PFSK-1 (cell line): ENCODE measurements around the gene ATP5PB.

ENCODE experiments used
- POLR2AphosphoS5 ChIP-seq: IDR thresholded peaks from 2 replicates; pipeline ENCODE4 v1.6.1; 2012; ENCODE audit warnings: low read depth, mild to moderate bottlenecking, control low read depth, low read length, moderate library complexity
- SIN3A ChIP-seq: IDR thresholded peaks from 2 replicates; pipeline ENCODE4 v1.6.1; 2012; ENCODE audit warnings: mild to moderate bottlenecking, low read length, moderate library complexity, borderline replicate concordance; ENCODE audit not compliant: insufficient read depth
- TAF1 ChIP-seq: IDR thresholded peaks from 2 replicates; pipeline ENCODE4 v1.6.1; 2012; ENCODE audit warnings: low read length, control low read depth, borderline replicate concordance; ENCODE audit not compliant: insufficient read depth
- TF ChIP-seq, protein P1 (sequence below), 2 experiments: IDR thresholded peaks; 2 replicates each; pipeline versions ENCODE4 v1.6.1 to v1.8.0; 2011 to 2012; ENCODE audit warnings: low read depth in 2 of 2, low read length in 2 of 2, control low read depth in 1 of 2, inconsistent platforms in 1 of 2, mild to moderate bottlenecking in 1 of 2, moderate library complexity in 1 of 2; ENCODE audit not compliant: insufficient read depth in 1 of 2

DNA sequence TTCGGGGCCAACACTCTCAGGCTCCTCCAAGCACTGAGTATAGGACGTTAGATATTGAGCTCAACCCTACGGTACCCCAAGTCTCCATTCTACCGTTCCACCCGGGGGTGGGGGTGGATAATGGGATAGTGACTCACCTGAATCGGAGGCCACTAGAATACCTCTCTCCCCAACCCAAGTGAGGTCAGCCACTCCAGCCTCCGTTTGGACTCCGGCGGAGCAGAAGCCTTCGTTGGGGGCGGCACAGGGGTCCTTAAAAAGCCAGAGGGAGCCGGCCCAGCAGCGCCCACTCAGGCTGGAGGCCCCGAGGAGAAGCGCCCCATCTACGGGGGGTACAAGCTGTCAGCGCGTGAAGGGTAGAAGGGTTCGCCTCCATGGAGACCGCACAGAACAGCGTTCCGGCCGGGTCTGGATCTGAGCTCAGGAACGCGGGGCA lies 764 bp upstream of the ATP5PB start:
- TF ChIP-seq POLR2AphosphoS5 (no peak), TAF1 (no peak), SIN3A (no peak; the same call in 1 of the 2 replicates)
- TF ChIP-seq, protein P1, sequence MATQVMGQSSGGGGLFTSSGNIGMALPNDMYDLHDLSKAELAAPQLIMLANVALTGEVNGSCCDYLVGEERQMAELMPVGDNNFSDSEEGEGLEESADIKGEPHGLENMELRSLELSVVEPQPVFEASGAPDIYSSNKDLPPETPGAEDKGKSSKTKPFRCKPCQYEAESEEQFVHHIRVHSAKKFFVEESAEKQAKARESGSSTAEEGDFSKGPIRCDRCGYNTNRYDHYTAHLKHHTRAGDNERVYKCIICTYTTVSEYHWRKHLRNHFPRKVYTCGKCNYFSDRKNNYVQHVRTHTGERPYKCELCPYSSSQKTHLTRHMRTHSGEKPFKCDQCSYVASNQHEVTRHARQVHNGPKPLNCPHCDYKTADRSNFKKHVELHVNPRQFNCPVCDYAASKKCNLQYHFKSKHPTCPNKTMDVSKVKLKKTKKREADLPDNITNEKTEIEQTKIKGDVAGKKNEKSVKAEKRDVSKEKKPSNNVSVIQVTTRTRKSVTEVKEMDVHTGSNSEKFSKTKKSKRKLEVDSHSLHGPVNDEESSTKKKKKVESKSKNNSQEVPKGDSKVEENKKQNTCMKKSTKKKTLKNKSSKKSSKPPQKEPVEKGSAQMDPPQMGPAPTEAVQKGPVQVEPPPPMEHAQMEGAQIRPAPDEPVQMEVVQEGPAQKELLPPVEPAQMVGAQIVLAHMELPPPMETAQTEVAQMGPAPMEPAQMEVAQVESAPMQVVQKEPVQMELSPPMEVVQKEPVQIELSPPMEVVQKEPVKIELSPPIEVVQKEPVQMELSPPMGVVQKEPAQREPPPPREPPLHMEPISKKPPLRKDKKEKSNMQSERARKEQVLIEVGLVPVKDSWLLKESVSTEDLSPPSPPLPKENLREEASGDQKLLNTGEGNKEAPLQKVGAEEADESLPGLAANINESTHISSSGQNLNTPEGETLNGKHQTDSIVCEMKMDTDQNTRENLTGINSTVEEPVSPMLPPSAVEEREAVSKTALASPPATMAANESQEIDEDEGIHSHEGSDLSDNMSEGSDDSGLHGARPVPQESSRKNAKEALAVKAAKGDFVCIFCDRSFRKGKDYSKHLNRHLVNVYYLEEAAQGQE (IDR thresholded peaks at IDR 0.05; ENCODE audit: insufficient read depth in 1 of 2, low read depth in 2 of 2, low read length in 2 of 2): no peak
